Trophoblast cell (in vitro differentiated cells and primary cell): ENCODE measurements around the gene CCDC192.

Experiments used
- DNase-seq, 2 donors: peaks; one replicate each; pipeline ENCODE4 v3.0.0-alpha.2; 2016
- H2AFZ ChIP-seq: 2 replicates; pipeline ENCODE4 v1.6.1; 2013; ENCODE audit warnings: low read length, moderate library complexity, mild to moderate bottlenecking; ENCODE audit not compliant: insufficient read depth, poor library complexity
- H2AK5ac ChIP-seq: 2 replicates; pipeline ENCODE4 v1.6.1; 2013; ENCODE audit warnings: mild to moderate bottlenecking, low read length
- H2BK120ac ChIP-seq: 2 replicates; pipeline ENCODE4 v1.6.1; 2013; ENCODE audit warnings: low read length, mild to moderate bottlenecking, moderate library complexity; ENCODE audit not compliant: insufficient read depth, poor library complexity
- H2BK12ac ChIP-seq: 2 replicates; pipeline ENCODE4 v1.6.1; 2013; ENCODE audit warnings: mild to moderate bottlenecking, low read length, moderate library complexity
- H2BK5ac ChIP-seq: 2 replicates; pipeline ENCODE4 v1.6.1; 2013; ENCODE audit warnings: low read length, low read depth, moderate library complexity, mild to moderate bottlenecking; ENCODE audit not compliant: poor library complexity
- H3K14ac ChIP-seq: 2 replicates; pipeline ENCODE4 v1.6.1; 2013; ENCODE audit warnings: mild to moderate bottlenecking, low read length
- H3K18ac ChIP-seq: 2 replicates; pipeline ENCODE4 v1.6.1; 2013; ENCODE audit warnings: mild to moderate bottlenecking, low read length
- H3K23ac ChIP-seq: 2 replicates; pipeline ENCODE4 v1.6.1; 2013; ENCODE audit warnings: low read length
- H3K27ac ChIP-seq: 2 replicates; pipeline ENCODE4 v1.5.1; 2013; ENCODE audit warnings: low read depth, mild to moderate bottlenecking, inconsistent platforms, low read length, moderate library complexity
- H3K27me3 ChIP-seq: 2 replicates; pipeline ENCODE4 v1.6.1; 2013; ENCODE audit warnings: inconsistent platforms, mild to moderate bottlenecking, low read length, moderate library complexity; ENCODE audit not compliant: insufficient read depth
- H3K36me3 ChIP-seq, 2 experiments: 1 replicate in 1 of 2; 2 replicates in 1 of 2; pipeline ENCODE4 v1.6.1; 2013; ENCODE audit warnings: low read length in 2 of 2, mild to moderate bottlenecking in 2 of 2, moderate library complexity in 1 of 2; ENCODE audit not compliant: insufficient read depth in 2 of 2, control insufficient read depth in 1 of 2
- H3K4ac ChIP-seq: 2 replicates; pipeline ENCODE4 v1.6.1; 2013; ENCODE audit warnings: low read depth, mild to moderate bottlenecking, low read length, moderate library complexity
- H3K4me1 ChIP-seq, 2 experiments: 1 replicate in 1 of 2; 2 replicates in 1 of 2; pipeline ENCODE4 v1.6.1; 2013; ENCODE audit warnings: low read length in 2 of 2, mild to moderate bottlenecking in 2 of 2, moderate library complexity in 1 of 2; ENCODE audit not compliant: insufficient read depth in 2 of 2, control insufficient read depth in 1 of 2
- H3K4me2 ChIP-seq: 2 replicates; pipeline ENCODE4 v1.6.1; 2013; ENCODE audit warnings: inconsistent platforms, mild to moderate bottlenecking, low read length, moderate library complexity
- H3K4me3 ChIP-seq: 2 replicates; pipeline ENCODE4 v1.5.1; 2013; ENCODE audit warnings: mild to moderate bottlenecking, low read depth, low read length, inconsistent platforms
- H3K79me1 ChIP-seq: one replicate; pipeline ENCODE4 v1.6.1; 2013; ENCODE audit warnings: low read length
- H3K79me2 ChIP-seq: 2 replicates; pipeline ENCODE4 v1.6.1; 2013; ENCODE audit warnings: low read length, mild to moderate bottlenecking; ENCODE audit not compliant: control insufficient read depth, insufficient read depth, poor library complexity
- H3K9ac ChIP-seq: 2 replicates; pipeline ENCODE4 v1.6.1; 2013; ENCODE audit warnings: mild to moderate bottlenecking, low read length
- H3K9me3 ChIP-seq: 2 replicates; pipeline ENCODE4 v1.6.1; 2013; ENCODE audit warnings: low read depth, mild to moderate bottlenecking, control low read depth, inconsistent platforms, low read length; ENCODE audit not compliant: insufficient read depth
- H4K12ac ChIP-seq: 2 replicates; pipeline ENCODE4 v1.6.1; 2013; ENCODE audit warnings: low read depth, mild to moderate bottlenecking, low read length, moderate library complexity
- H4K8ac ChIP-seq: 2 replicates; pipeline ENCODE4 v1.6.1; 2013; ENCODE audit warnings: low read depth, mild to moderate bottlenecking, low read length, moderate library complexity
- H4K91ac ChIP-seq: one replicate; pipeline ENCODE4 v1.6.1; 2013; ENCODE audit warnings: low read depth, mild to moderate bottlenecking, low read length, moderate library complexity
- WGBS: extraction: QIAGEN DNeasy Blood & Tissue Kit; methylation state at CpG from one replicate; pipeline ENCODE4 v1.1.7; 2013; ENCODE audit warnings: missing lambda C conversion rate; ENCODE audit not compliant: insufficient read length, insufficient coverage; ENCODE audit errors: extremely low coverage; 5-methylcytosine and 5-hydroxymethylcytosine counted together

The CCDC192 gene

DNA sequence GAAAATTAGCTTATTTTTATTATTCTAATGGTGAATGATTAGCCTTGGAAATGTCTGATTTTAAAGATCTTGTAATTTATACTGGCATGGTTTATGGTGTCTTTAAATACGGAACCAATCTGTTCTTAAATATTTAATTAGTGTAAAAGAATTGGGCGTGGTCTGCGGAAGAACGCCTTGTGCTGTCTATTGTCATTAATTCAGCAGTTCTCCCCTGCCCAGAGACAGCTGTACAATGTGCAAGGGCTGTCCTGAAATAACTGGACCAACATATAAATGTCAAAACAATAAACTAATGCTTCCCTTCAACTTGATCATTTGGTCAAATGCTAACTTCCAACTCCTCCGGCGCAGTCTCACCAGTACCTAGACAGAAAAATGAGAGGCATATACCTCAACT lies 124.3 kb downstream of the CCDC192 start:
- Histone ChIP-seq H3K18ac (no peak overlapping the region), H4K91ac (no peak overlapping the region), H3K79me1 (no peaks in the 10 kb centered on the region), H3K23ac (no peak overlapping the region), H2AFZ (no peak overlapping the region), H3K36me3 (no peaks in the 10 kb centered on the region), H3K4me1 (peaks cover 0 to 2% of the 10 kb centered on the region in 2 experiments), H3K14ac (no peak overlapping the region), H3K27ac (no peak overlapping the region), H4K8ac (no peak overlapping the region), H4K12ac (no peak overlapping the region), H3K4ac (no peak overlapping the region), H2BK12ac (no peak overlapping the region), H2BK5ac (no peak overlapping the region), H2AK5ac (no peak overlapping the region), H3K9ac (no peak overlapping the region), H3K27me3 (no peaks in the 10 kb centered on the region), H3K79me2 (no peaks in the 10 kb centered on the region), H2BK120ac (no peak overlapping the region), H3K9me3 (no peaks in the 10 kb centered on the region), H3K4me2 (no peak overlapping the region), H3K4me3 (no peak overlapping the region)
- no CpG with 5 or more reads among the region's 6 CpGs for WGBS
- DNase-seq = no peak

GRCh38 chr5:127830157-127830556 lies 127.0 kb downstream of the CCDC192 start:
- H3K9me3 ChIP-seq = no peaks in the 10 kb centered on the region

DNA sequence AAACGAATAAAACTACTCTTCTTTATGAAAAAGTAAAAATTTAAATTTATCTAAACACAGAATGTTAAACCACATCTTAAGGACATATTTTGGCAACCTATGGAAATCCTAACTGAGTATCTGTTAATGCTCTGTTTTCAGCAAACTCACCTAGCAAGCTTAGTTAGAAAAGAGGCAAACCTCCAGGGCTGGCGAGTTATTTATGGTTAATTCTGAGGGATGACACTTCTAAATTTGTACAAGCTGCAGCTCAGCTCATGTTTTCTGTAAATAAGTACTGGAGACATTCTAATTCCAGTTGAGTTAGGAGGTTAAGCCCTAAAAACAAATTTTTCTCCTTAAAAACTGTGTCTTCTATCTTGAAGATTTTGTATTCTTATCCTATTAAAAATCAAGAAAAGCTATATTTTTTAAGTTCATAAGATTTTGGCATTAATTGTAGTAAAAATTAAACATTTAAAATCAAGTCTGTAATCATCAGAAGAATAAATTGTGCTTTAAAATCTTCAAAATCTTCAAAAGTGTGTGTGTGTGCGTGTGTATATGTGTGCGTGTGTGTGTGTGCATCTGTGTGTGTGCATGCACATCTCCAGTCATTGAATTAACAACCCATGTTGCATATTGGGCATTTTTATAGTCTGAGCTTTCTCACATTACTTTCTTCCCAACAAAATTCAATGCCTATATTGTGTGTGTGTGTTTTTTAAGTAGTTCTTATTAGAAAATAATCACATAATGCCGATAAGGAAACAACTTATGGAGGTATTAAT lies 127.8 kb downstream of the CCDC192 start:
- Histone ChIP-seq H3K14ac (no peak overlapping the region), H3K4me2 (no peak overlapping the region), H2BK5ac (no peak overlapping the region), H4K12ac (no peak overlapping the region), H2BK12ac (no peak overlapping the region), H3K27me3 (no peaks in the 10 kb centered on the region), H3K79me1 (no peaks in the 10 kb centered on the region), H4K8ac (no peak overlapping the region), H3K4me1 (peaks cover 0 to 2% of the 10 kb centered on the region in 2 experiments), H3K4ac (no peak overlapping the region), H2BK120ac (no peak overlapping the region), H3K36me3 (no peaks in the 10 kb centered on the region), H4K91ac (no peak overlapping the region), H2AFZ (no peak overlapping the region), H2AK5ac (no peak overlapping the region), H3K18ac (no peak overlapping the region), H3K9ac (no peak overlapping the region), H3K27ac (no peak overlapping the region), H3K23ac (no peak overlapping the region), H3K79me2 (no peaks in the 10 kb centered on the region), H3K9me3 (no peaks in the 10 kb centered on the region), H3K4me3 (no peak overlapping the region)
- no CpG with 5 or more reads among the region's 5 CpGs for WGBS
- no peak for DNase-seq

More at GRCh38 chr5:127830157-127830556, 127.0 kb downstream of the CCDC192 start:
- Histone ChIP-seq H4K91ac (no peak overlapping the region), H3K4me3 (no peak overlapping the region), H4K12ac (no peak overlapping the region), H2BK12ac (no peak overlapping the region), H3K27ac (no peak overlapping the region), H3K27me3 (no peaks in the 10 kb centered on the region), H3K18ac (no peak overlapping the region), H2BK5ac (no peak overlapping the region), H3K79me1 (no peaks in the 10 kb centered on the region), H2BK120ac (no peak overlapping the region), H3K79me2 (no peaks in the 10 kb centered on the region), H3K14ac (no peak overlapping the region), H2AFZ (no peak overlapping the region), H3K36me3 (no peaks in the 10 kb centered on the region), H3K4me2 (no peak overlapping the region), H3K23ac (no peak overlapping the region), H3K4me1 (peaks cover 0 to 2% of the 10 kb centered on the region in 2 experiments), H3K4ac (no peak overlapping the region), H4K8ac (no peak overlapping the region), H2AK5ac (no peak overlapping the region), H3K9ac (no peak overlapping the region)
- no peak for DNase-seq
- WGBS = no CpG with 5 or more reads among the region's 3 CpGs

DNA sequence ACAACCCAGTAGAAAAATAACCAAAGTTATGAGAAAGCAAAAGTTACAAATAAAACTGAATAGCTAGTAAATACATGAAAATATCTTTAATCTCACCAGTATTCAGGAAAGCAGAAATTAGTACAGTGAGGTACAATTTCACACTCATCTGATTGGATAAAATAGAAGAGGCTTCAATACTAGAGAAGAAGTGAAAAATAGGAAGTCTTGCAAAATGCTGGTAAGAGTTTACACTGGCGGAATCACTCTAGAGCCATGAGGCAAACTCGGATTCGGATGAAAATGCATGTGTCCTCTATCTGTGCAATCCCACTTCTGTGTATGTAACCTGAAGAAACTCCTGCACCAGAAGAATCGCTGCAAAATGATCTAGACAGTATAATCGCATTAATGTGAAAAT lies 128.9 kb downstream of the CCDC192 start:
- no peak overlapping the region for H2AFZ ChIP-seq
- H3K79me2 ChIP-seq = no peaks in the 10 kb centered on the region
- H4K12ac ChIP-seq = no peak overlapping the region
- no peaks in the 10 kb centered on the region for H3K36me3 ChIP-seq
- H2BK5ac ChIP-seq = no peak overlapping the region
- WGBS = no CpG with 5 or more reads among the region's 5 CpGs
- no peak overlapping the region for H3K23ac ChIP-seq
- H2BK12ac ChIP-seq = no peak overlapping the region
- H3K4me3 ChIP-seq = no peak overlapping the region
- H3K27ac ChIP-seq = no peak overlapping the region
- no peaks in the 10 kb centered on the region for H3K27me3 ChIP-seq
- H3K4ac ChIP-seq = no peak overlapping the region
- H3K9ac ChIP-seq = no peak overlapping the region
- H4K91ac ChIP-seq = no peak overlapping the region
- H3K9me3 ChIP-seq = peaks cover 3% of the 10 kb centered on the region
- H3K18ac ChIP-seq = no peak overlapping the region
- no peak for DNase-seq
- no peak overlapping the region for H2BK120ac ChIP-seq
- H2AK5ac ChIP-seq = no peak overlapping the region
- H3K4me2 ChIP-seq = no peak overlapping the region
- H3K79me1 ChIP-seq = no peaks in the 10 kb centered on the region
- no peak overlapping the region for H4K8ac ChIP-seq
- H3K14ac ChIP-seq = no peak overlapping the region
- H3K4me1 ChIP-seq = peaks cover 0 to 2% of the 10 kb centered on the region in 2 experiments
